Muscle of back (tissue), 11 donors: Measurements from ENCODE around the gene VTI1A. TPM values are rescaled to one million over a fixed set of nuclear protein-coding genes. Genes with fewer than 3 reads are reported as not detected.
A peak's percentile ranks its signal among the peaks of the same experiment; 100 is the strongest.

Experiments
- DNase-seq, 3 donors: peaks; one replicate each; pipeline versions ENCODE4 v3.0.0 to v3.0.0-alpha.2; 2013
- polyA plus RNA-seq, 10 donors: library from polyadenylated mRNA; unstranded; fragments of 120-200 nt; gene quantifications; one replicate each; pipeline ENCODE4 v1.2.1, GENCODE V29; 2013; ENCODE audit not compliant: insufficient read length in 10 of 10

VTI1A gene
- polyA plus RNA-seq, 10 donors, result 11.9 to 18.4 (median 14.7) TPM

DNA sequence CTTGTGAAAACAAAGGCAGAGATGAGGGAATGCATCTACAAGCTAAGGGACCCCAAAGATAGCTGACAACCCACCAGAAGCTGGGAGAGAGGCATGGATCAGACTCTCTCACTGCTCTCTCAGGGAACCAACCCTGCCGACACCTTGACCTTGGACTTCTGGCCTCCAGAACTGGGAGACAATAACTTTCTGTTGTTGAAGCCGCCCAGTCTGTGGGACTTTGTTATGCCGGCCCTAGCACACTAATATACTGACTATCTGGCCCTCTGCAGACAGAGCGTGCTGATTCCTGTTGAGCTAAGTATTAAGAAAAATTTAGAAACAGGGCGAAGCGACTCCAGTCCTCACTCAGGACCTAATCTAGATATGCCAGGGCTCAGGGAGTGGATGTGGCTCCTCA is 358.7 kb downstream of the VTI1A start:
- DNase-seq, result no peak

DNA sequence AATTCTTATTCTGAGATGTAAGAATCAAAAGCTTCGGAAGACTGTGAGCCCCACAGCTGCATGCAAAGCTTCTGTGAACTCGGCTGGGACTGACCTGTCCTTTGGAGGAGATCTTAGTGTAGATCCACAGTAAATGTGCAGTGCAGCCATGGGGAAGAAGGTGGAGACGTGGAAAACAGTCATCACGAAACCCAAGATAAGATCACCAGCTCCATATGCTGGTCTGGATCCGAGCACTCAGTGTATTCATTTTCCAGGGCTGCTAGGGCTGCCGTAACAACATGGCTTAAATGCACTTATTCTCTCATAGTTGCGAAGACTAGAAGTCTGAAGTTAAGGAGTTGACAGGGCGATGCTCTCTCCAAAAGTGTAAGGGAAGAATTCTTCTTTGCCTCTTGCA is 360.0 kb downstream of the VTI1A start:
- no peak for DNase-seq

GRCh38 chr10:112809736-112810135 is 362.7 kb downstream of the VTI1A start:
- DNase-seq, result no peak

DNA sequence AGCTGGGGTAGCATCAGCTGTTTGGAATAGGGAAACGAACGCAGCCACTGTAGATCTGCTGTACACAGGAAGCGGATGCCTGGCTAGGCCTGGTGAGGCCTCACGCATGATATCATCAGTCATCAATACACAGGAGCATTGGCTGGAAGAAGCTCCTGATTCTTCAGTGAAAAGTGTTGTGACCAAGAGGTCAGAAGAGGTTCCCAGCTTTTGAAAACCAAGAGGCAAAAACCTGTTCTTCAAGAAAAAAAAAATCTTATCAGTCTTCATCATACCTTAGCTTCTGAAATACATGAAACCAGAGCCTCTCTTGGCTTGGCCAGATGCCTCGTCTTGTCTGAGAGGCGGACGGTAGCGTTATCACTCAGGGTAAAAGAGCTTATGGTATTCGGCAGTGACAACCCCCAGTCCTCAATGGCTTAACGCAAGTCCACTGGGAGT is 363.7 kb downstream of the VTI1A start:
- peak in 1 of 3 donors; percentile 57 for DNase-seq

GRCh38 chr10:112811741-112812551 is 364.9 kb downstream of the VTI1A start:
- peak; percentile 77 to 92 (median 92) for DNase-seq

- no peak for DNase-seq
Measured at GRCh38 chr10:112812586-112812985, 365.6 kb downstream of the VTI1A start.

DNA sequence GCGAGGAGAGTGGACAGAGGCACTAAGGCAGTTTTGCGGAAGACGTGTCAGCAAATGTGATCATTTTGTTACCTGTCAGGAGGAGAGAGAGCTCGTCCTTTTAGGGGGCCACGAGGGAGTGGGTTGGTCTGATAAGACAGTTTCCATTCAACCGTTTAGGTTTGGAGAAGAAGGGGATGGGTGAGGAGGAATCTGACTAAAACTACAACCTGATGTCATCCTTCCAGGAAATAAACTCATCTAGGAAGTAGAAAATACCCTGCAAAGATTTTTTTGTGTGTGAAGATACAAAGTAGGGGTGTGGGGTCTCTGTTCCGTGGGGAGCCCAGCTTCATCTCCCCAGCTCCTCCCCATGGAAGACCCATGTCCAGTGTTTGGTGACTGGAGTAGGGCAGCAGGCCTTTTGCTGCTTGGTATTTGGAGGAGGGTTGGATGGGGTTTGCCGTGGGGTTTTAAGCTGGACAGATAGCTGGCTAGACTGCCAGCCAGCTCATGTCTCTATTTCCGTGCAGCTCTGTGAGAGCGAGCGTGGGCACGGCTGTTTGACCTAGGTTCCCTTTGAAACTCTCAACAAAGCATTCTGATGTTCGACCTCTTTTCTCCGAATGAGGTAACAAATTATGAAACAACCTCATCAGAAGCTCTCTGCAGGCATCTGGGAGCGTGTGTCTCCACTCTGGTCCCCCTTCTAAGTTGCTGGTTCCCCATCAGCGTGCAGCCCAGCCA is 367.0 kb downstream of the VTI1A start:
- DNase-seq, result no peak

GRCh38 chr10:112815269-112816032 is 368.4 kb downstream of the VTI1A start:
- no peak for DNase-seq

- no peak for DNase-seq
Measured at GRCh38 chr10:112816033-112816430, 369.0 kb downstream of the VTI1A start.

DNA sequence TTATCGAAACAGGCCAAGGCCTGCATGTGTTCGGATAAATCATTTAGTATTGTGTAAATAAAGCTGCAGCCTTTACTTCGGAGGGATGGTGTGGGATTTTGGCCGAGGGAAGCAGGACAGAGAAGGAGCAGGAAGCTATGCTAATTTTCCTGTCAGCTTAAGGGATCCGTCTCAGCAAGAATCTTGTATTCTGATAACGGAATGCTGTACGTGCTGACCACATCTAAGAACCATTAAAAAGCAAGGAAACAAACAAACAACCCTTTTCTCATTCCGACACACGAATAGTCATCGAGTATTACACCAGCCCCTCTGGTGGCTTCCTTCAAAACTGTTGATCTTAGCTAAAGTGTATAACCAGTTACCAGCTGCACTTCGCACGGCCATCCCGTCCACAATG is 369.9 kb downstream of the VTI1A start:
- peak in 1 of 3 donors; percentile 47 for DNase-seq

- no peak for DNase-seq
Measured at GRCh38 chr10:112817981-112818777, 371.2 kb downstream of the VTI1A start.

GRCh38 chr10:112819231-112819630 is 372.2 kb downstream of the VTI1A start:
- DNase-seq, result no peak

GRCh38 chr10:112820320-112820719 is 373.3 kb downstream of the VTI1A start:
- no peak for DNase-seq

- no peak for DNase-seq
Measured at GRCh38 chr10:112821038-112821437, 374.0 kb downstream of the VTI1A start.

DNA sequence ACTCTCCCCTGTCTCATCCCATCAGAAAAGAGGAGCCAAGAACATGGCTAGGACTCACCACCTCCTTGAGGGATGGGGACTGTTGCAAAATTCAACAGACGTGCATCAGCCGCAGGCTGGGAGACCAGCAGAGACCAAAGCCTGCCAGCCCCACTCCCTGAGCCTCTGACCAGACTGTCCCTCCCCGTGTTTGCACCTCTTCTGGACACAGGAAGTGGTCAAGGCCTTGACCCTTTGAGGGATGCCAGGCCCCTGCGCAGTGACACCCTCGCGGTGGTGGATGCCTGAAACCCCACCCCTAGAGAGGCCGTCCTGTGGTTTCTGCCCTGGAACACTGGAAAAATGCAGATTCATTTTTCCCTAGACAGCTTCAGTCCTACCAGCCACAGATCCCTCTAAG is 374.6 kb downstream of the VTI1A start:
- no peak for DNase-seq

DNA sequence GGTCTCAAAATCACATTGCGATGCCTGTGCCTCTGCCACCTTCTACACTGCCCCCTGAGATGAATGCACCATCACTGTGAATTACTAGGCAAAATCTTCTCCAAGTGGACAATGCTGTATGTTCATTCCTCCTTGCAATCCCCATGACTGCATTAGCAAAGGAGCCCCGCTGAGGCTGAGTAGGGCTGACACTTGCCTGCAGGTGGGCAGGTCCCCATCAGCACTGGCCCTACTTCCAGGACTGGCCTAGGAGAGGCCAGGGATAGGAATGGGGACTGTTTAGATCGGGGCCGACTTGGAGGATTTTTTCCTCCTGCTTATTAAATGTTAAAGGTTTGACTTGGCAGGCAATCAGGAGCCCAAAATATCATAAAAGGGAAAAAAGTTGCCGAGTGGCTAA is 376.0 kb downstream of the VTI1A start:
- DNase-seq, result no peak

GRCh38 chr10:112823604-112824003 is 376.6 kb downstream of the VTI1A start:
- no peak for DNase-seq

GRCh38 chr10:112826018-112826697 is 379.1 kb downstream of the VTI1A start:
- no peak for DNase-seq

DNA sequence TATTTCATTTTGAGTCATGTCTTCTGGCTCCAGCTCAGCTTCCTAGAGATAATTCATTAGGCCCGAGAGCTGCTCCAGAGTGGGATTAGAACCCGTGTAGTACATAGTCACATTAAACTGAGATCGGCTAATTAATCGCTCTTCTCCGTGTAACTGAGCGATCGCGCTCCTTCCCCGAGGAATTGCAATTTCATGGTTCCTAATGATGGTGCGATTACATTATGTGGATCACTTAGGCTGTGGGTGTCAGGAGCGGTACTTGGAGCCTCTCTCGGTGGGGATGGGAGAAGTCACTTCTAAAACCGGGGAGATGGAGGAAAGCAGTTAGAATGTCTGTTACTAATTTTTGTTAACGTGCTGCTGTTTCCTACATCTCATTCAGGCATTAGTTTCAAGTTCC is 380.1 kb downstream of the VTI1A start:
- no peak for DNase-seq

DNA sequence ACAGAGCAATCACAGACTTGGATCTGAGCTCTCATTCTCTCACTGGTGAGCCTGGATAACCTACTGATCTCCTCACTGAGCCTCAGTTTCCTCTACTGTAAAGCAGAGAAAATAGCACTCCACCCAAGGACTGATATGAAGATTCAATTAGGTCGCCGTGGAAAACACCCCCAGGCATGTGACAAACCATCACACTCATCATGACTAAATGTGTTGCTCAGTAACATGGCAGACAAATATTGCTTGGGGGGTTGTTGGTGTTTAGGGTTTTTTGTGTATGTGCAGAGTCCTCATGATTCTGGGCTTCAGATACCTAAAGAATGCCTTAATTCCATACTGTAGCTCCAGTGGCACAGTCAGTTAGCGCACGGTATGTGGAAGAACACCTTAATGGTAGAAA is 380.9 kb downstream of the VTI1A start:
- no peak for DNase-seq

DNA sequence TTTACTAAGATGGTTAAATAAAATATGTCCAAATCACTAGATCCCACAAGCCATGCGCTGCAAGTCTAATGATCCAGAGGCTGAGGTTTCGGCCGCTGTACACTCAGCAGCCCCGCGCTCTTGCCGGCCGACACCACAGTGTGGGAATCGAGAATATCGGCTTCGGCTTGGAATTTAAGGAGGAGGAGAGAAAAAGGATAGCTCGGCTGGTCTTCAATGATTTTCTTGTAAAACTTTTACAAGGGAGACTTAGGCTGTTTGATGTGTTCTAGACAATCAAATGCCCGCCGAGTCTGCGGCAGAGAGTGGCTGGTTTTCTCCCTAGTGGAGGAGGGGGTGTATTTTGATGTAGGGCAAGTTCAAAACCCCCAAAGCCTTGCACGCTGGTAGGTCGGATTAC is 384.8 kb downstream of the VTI1A start:
- no peak for DNase-seq
